Measurements from ENCODE around the gene DESI2.

- TF ChIP-seq CTCF (IDR thresholded peaks at IDR 0.05; ENCODE audit: insufficient read depth, low read length, poor library complexity, severe bottlenecking) (no peak), EZH2phosphoT487 (conservative IDR thresholded peaks at IDR 0.05; ENCODE audit: low read length) (no peak)
These were observed 2.3 kb downstream of the DESI2 start for GRCh38 chr1:244655186-244655585.

Data from SU-DHL-6 (cell line).